Head of caudate nucleus (tissue), 42 donors: ENCODE measurements around the gene RCN1.

Experiments used
- DNase-seq, 42 donors: peaks; one replicate each; pipeline versions ENCODE4 v3.0.0 to v3.0.0-alpha.2; 2020 to 2021; ENCODE audit warnings: mixed read lengths in 7 of 42
- intact Hi-C: fragments of 100-400 bp; cut with DNase I; formaldehyde crosslinking; loops from one replicate; pipeline ENCODE4 v1.15.0; 2022

RCN1 gene

DNA sequence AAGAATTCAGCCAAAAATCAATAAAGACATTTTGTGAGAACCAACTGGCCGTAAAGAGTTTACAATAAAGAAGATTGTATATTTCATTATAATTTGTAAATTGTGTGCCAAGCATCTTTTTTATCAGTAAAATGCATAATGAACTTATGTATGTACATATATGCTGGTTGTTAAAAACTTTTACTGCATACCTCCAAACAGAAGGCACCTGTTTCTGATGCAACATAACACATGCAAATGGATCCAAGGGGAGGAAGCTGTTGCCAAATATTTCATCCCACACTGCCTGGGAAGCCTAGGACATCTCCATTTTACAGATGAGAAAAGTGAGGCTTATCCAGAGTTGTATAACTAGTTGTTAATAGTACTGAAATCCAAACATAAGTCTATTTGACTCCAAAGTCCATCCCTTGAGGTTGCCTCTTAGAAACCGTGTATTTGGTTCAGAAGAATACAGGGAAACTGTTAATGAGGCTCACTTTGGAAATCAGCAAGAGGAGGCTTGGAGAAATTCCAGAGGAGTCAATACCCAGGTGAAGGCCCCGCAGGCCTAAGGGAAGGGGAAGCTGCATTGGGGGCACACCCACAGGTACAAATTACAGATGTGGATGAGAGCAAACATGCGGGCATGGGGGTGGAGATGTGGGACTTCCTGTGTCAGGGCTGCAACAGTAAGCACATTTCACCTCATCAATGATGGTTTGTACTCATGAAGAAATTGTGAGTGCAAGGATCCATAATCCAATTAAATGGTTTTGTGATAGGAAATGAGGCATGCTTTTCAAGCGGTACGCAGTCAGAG, 51.1 kb downstream of the RCN1 start:
- DNase-seq, result no peak
- intact Hi-C loops, result no loop called here

DNA sequence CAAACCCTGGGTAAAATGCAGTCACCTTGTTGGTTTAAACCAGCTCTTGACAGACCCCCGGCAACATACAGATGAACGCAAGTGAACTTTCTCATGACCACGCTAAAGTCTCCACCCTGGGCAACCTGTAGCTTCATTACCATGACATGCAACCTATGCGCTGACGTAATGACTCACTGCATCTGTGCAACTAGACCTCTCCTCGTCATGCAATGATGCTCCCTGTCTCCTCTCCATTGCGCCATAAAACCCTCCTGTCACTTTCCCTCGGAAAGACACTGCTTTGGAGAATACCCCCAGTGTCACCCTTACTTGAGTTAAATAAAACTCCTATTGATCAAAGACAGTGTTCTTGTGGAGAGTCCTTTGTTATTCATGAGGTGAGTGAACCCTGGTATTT, 52.5 kb downstream of the RCN1 start:
- intact Hi-C loops, result no loop called here

DNA sequence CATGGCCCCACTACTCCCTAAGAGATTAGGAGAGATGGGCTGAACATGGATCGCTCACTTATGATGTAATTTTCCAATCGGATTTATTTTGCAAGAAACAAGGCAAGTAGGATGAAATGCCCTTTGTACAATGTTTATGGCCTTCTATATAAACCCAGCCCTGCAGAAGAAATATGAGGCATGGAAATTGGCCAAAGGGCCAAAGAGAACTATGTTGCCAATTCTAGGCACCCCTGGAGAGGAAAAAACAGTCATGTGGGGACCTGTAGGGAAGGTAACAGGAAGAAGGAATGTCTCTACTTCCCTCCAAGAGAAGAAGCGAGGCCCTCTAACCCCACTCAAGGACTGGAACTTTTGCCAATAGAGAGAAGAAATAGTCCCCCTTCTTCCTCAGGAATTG, 54.4 kb downstream of the RCN1 start:
- DNase-seq, result no peak
- intact Hi-C loops, result no loop called here

More for the DNA sequence above, 52.5 kb downstream of the RCN1 start:
- DNase-seq, result no peak

DNA sequence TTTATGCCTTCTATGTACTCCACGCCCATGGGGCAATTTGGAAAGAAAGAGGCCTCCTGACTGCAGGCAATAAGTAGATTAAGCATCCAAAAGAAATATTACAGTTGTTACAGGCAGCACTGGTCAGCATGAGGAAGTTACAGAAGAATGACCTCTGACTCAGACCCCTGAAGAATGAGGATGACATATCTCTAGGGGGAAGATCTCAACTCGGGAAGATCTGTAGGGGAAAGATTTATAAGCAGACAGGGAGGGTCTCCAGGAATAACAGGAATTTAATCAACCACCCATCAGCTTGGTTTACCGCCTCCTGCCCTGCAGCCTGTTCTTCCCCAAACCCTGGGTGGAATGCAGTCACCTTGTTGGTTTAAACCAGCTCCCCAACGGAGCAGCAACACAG, 58.0 kb downstream of the RCN1 start:
- intact Hi-C loops, result no loop called here
- DNase-seq, result no peak

DNA sequence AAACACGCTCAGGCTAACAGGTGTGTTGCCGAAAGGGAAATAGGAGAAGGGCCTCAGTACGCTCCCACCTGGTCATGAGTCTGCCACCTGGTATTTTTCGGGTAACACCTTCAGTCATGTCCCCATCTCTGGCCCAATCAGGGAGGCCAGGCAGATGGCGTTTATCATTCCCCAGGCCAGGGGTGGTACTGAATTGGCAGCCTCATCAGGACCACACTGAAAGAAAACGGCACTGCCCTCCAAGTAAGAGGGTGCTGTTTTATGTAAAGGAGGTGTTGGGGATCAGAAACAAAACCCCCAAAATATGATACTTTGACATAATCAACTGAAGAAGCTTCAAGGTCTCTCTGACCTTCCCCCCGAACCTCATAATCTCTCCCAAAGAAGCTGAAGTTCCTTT, 58.9 kb downstream of the RCN1 start:
- intact Hi-C loops, result no loop called here
- DNase-seq, result peak in 1 of 42 donors; percentile 10

DNA sequence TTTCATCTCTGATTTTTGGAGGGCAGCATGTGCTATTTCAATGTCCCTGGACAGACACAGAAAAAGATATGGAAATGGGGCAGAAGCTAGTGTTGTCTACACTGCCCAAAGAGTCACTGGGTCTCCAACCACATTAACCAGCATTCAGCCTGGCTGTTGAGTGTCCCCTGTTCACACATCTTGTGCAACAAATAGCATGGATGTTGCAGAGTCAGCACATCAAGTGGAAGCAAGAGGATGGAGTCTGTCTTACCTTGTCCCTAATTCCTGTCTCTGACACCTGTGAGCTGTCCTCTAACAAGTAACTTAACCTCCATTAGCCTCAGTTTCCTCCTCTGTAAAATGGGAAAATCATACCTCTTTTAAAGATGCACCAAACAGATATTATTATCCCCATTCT, 60.2 kb downstream of the RCN1 start:
- intact Hi-C loops, result no loop called here
- peak in 1 of 42 donors; percentile 3 for DNase-seq

DNA sequence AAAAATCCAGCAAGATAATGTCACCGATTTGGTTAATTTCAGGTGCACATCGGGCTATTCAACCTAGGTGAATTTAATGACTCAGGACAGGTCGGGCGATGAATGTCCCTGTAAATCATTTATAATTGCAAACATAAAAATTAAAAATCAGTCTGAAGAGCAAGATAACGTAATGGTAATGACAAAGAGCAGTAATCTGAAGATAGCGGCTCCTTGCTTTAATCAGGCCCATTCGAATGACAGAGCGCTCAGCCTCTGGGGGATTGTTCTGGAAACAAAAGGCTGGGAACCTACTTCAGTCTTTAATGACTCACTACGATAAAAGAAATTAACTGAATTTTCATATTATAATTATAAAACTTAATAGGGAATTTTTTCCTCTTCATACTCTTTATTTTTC, 61.3 kb downstream of the RCN1 start:
- peak in 1 of 42 donors; percentile 21 for DNase-seq
- intact Hi-C loops, result no loop called here

DNA sequence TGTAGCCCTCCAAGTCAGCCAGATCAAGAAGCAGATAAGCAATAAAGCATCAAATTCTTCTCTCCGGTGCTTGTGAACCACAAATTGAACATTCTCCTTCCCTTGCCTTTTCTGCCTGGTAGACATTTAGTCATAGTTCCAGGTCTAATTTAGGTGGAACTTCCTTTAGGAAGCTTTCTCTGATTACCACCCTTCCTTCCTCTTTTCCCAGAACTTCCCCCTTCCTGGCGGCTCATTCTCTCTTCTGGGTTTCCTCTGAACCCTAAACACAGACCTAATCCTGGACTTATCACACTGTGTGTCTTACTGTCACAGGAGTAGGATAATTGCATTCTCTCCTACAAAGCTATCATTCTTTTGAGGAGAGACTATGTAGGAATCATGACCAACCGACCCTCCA, 61.9 kb downstream of the RCN1 start:
- no peak for DNase-seq
- intact Hi-C loops, result no loop called here

DNA sequence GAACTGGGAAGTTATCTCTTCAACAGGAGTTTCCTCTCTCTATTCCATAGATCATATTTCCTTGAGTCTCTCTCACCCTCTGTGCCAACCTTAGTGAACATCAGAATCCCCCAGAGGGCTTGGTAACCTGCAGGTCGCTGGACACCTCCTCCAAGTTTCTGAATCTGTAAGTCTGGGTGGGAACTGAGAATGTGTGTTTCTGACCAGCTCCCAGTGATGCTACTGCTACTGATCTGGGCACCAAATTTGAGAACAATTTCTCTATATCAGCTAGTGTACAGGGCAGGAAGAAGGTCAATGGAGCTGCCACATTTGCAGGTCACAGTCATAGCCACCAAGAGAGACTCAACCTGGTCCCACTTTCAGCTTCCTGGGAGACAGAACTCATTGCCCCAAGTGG, 62.9 kb downstream of the RCN1 start:
- no peak for DNase-seq
- intact Hi-C loops, result no loop called here

DNA sequence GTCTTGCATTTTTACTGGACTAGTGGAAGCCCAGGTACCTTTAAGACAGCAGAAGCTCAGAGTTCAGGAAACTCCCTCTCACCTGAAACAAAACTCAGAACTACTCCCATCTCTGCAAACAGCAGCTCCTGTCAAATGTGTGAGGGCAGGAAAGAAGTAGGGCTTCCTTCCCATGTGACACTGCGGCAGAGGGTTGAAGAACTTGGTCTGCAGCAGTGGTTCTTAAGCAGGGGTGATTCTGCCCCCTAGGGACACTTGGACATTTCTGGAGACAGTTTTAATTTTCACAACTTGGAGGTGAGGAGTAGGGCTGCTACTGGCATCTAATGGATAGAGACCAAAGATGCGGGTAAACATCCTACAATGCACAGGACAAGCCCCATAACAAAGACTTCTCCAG, 63.4 kb downstream of the RCN1 start:
- intact Hi-C loops, result no loop called here
- DNase-seq, result no peak
